Stromal cell of bone marrow (primary cell): Measurements from ENCODE around the gene FAM131A.

Experiments
- DNase-seq: peaks from one replicate; pipeline ENCODE4 v3.0.0-alpha.2; 2012; ENCODE audit warnings: low read depth

The FAM131A gene

GRCh38 chr3:184341925-184342324, 4.5 kb downstream of the FAM131A start:
- DNase-seq = no peak

- no peak for DNase-seq
These were observed 5.9 kb downstream of the FAM131A start for GRCh38 chr3:184343200-184343876.

- DNase-seq = no peak
These were observed 7.3 kb downstream of the FAM131A start for GRCh38 chr3:184344579-184345316.

GRCh38 chr3:184345317-184346144, 8.1 kb downstream of the FAM131A start:
- peak; percentile 60 for DNase-seq

GRCh38 chr3:184346480-184347190, 9.2 kb downstream of the FAM131A start:
- no peak for DNase-seq

- no peak for DNase-seq
These were observed 10.1 kb downstream of the FAM131A start for GRCh38 chr3:184347321-184348056.

- DNase-seq = no peak
These were observed 10.6 kb downstream of the FAM131A start for GRCh38 chr3:184348057-184348382.

GRCh38 chr3:184349563-184350470, 12.4 kb downstream of the FAM131A start:
- no peak for DNase-seq

- no peak for DNase-seq
These were observed 13.2 kb downstream of the FAM131A start for GRCh38 chr3:184350618-184351017.

GRCh38 chr3:184351511-184352148, 14.2 kb downstream of the FAM131A start:
- no peak for DNase-seq

- DNase-seq = no peak
These were observed 14.9 kb downstream of the FAM131A start for GRCh38 chr3:184352149-184352785.

- no peak for DNase-seq
These were observed 15.6 kb downstream of the FAM131A start for GRCh38 chr3:184352897-184353545.

GRCh38 chr3:184353546-184353941, 16.1 kb downstream of the FAM131A start:
- no peak for DNase-seq

- DNase-seq = no peak
These were observed 16.8 kb downstream of the FAM131A start for GRCh38 chr3:184354121-184354728.

GRCh38 chr3:184354754-184355153, 17.4 kb downstream of the FAM131A start:
- DNase-seq = no peak

GRCh38 chr3:184355261-184356040, 18.1 kb downstream of the FAM131A start:
- no peak for DNase-seq

- no peak for DNase-seq
These were observed 20.1 kb downstream of the FAM131A start for GRCh38 chr3:184357248-184358123.
